Measurements from ENCODE around the gene FAM72B.
"Not testable (repeated sequence)": the region's sequence is repeated elsewhere in the genome, so short reads cannot be mapped to it uniquely, and the experiment has no call there.

DNA sequence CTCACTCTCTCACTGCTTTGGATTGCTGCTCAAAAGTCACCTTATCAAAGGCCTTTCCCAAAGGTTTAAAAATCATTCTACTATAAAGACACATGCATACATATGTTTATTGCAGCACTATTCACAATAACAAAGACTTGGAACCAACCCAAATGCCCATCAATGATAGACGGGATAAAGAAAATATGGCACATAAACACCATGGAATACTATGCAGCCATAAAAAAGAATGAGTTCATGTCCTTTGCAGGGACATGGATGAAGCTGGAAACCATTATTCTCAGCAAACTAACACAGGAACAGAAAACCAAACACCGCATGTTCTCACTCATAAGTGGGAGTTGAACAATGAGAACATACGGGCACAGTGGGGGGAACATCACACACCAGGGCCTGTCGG lies 46.5 kb upstream of the FAM72B start:
- TF ChIP-seq, protein P1, sequence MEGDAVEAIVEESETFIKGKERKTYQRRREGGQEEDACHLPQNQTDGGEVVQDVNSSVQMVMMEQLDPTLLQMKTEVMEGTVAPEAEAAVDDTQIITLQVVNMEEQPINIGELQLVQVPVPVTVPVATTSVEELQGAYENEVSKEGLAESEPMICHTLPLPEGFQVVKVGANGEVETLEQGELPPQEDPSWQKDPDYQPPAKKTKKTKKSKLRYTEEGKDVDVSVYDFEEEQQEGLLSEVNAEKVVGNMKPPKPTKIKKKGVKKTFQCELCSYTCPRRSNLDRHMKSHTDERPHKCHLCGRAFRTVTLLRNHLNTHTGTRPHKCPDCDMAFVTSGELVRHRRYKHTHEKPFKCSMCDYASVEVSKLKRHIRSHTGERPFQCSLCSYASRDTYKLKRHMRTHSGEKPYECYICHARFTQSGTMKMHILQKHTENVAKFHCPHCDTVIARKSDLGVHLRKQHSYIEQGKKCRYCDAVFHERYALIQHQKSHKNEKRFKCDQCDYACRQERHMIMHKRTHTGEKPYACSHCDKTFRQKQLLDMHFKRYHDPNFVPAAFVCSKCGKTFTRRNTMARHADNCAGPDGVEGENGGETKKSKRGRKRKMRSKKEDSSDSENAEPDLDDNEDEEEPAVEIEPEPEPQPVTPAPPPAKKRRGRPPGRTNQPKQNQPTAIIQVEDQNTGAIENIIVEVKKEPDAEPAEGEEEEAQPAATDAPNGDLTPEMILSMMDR (IDR thresholded peaks at IDR 0.05): not testable (repeated sequence)
- TF ChIP-seq EP300, POLR2A, POLR2AphosphoS5 (IDR thresholded peaks at IDR 0.05): not testable (repeated sequence)

Measured in suprapubic skin (tissue), 4 donors.